Upper lobe of left lung (tissue), 6 donors: Measurements from ENCODE around the gene CAPZB. TPM values are rescaled to one million over a fixed set of nuclear protein-coding genes. Genes with fewer than 3 reads are reported as not detected.

ENCODE experiments used
- ATAC-seq, 2 donors: fragments of 200-7000 bp; cut with Tn5 transposase; one replicate each; pipeline ENCODE4 v1.9.1; 2022; ENCODE audit warnings: mild to moderate bottlenecking in 2 of 2, moderate library complexity in 2 of 2; ENCODE audit not compliant: low FRiP score in 2 of 2
- DNase-seq, 2 donors: peaks; one replicate each; pipeline ENCODE4 v3.0.0-alpha.2; 2019 to 2020
- H3K27ac ChIP-seq, 4 donors: fragments of 200-600 bp; sonication (generic); one replicate each; pipeline ENCODE4 v1.5.1; 2016 to 2019
- H3K27me3 ChIP-seq, 4 donors: fragments of 200-600 bp; sonication (generic); one replicate each; pipeline ENCODE4 v1.5.1; 2017 to 2019
- H3K36me3 ChIP-seq, 4 donors: fragments of 200-600 bp; sonication (generic); one replicate each; pipeline ENCODE4 v1.5.1; 2016 to 2019
- H3K4me1 ChIP-seq, 4 donors: fragments of 200-600 bp; sonication (generic); one replicate each; pipeline ENCODE4 v1.5.1; 2018 to 2019
- H3K4me3 ChIP-seq, 4 donors: fragments of 200-600 bp; sonication (generic); one replicate each; pipeline ENCODE4 v1.5.1; 2017 to 2019; ENCODE audit warnings: mild to moderate bottlenecking in 2 of 4, moderate library complexity in 1 of 4
- H3K9me3 ChIP-seq, 4 donors: fragments of 200-600 bp; sonication (generic); one replicate each; pipeline ENCODE4 v1.5.1; 2018 to 2019
- EP300 ChIP-seq, 4 donors: sonication (generic); formaldehyde crosslinking; IDR thresholded peaks; one replicate each; pipeline ENCODE4 v1.5.1; 2017; ENCODE audit warnings: antibody characterized with exemption in 4 of 4, control low read depth in 2 of 4
- POLR2A ChIP-seq, 4 donors: fragments of 450-650 bp; IDR thresholded peaks; one replicate each; pipeline ENCODE4 v1.5.1; 2016 to 2017; ENCODE audit warnings: antibody characterized with exemption in 4 of 4, mild to moderate bottlenecking in 2 of 4
- POLR2AphosphoS5 ChIP-seq, 2 donors: sonication (generic); formaldehyde crosslinking; IDR thresholded peaks; one replicate each; pipeline ENCODE4 v1.5.1; 2017; ENCODE audit warnings: antibody characterized with exemption in 2 of 2
- WGBS, 2 donors: methylation state at CpG; one replicate each; pipeline ENCODE4 v1.1.5; 2017 to 2018; 5-methylcytosine and 5-hydroxymethylcytosine counted together
- total RNA-seq, 6 donors: library from RNA; depleted of rRNA in 4 of 6; stranded (reverse); fragments of >200 nt in 4 of 6; gene quantifications; one replicate each; pipeline versions ENCODE4 v1.1.0 to v1.2.1, GENCODE V29; 2016 to 2021
- TF ChIP-seq, protein P1 (sequence below), 6 experiments: fragments of 450-650 bp in 4 of 6; fragments of 200-600 bp in 2 of 6; sonication (generic) in 2 of 6; IDR thresholded peaks; one replicate each; pipeline ENCODE4 v1.5.1; 2016 to 2019; ENCODE audit warnings: antibody characterized with exemption in 6 of 6
- donor health status: DM: no; HTN: no; CAD: no; lungs with moderate emphysema.
- donor health status: DM: no; HTN: yes; CAD: no; lungs with severe emphysema.

The CAPZB gene
- total RNA-seq, 6 donors from 2014 or later: 96.4 to 303 (median 144) TPM

DNA sequence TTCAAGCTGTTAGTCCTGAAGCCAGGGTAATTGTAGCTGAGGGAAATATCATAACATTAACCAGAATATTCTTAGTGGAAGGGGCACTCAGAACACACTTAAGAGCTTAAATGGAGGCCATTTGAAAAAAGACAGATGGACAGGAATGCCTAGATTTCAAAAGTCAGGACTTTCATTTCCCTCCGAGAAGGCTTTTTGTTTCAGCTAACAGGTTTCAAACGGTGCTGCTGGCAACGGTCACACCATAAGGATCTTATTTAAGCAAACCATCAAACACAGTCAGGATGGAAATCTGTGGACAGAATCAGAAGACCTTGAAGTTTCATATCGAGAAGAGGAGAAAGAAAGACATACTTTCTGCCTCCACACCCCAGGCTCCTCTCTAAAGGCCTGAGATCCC, 103.1 kb downstream of the CAPZB start:
- Histone ChIP-seq H3K27ac (no peak overlapping the region), H3K4me3 (no peak overlapping the region), H3K9me3 (no peaks in the 10 kb centered on the region), H3K27me3 (no peaks in the 10 kb centered on the region), H3K4me1 (peaks cover 15 to 33% (median 18%) of the 10 kb centered on the region in 4 donors), H3K36me3 (peaks cover 0 to 72% (median 48%) of the 10 kb centered on the region in 4 donors)
- DNase-seq (no peak), ATAC-seq (no peak)
- TF ChIP-seq POLR2AphosphoS5 (IDR thresholded peaks at IDR 0.05) (no peak), EP300 (IDR thresholded peaks at IDR 0.05) (no peak), POLR2A (IDR thresholded peaks at IDR 0.05) (no peak)
- TF ChIP-seq, protein P1, sequence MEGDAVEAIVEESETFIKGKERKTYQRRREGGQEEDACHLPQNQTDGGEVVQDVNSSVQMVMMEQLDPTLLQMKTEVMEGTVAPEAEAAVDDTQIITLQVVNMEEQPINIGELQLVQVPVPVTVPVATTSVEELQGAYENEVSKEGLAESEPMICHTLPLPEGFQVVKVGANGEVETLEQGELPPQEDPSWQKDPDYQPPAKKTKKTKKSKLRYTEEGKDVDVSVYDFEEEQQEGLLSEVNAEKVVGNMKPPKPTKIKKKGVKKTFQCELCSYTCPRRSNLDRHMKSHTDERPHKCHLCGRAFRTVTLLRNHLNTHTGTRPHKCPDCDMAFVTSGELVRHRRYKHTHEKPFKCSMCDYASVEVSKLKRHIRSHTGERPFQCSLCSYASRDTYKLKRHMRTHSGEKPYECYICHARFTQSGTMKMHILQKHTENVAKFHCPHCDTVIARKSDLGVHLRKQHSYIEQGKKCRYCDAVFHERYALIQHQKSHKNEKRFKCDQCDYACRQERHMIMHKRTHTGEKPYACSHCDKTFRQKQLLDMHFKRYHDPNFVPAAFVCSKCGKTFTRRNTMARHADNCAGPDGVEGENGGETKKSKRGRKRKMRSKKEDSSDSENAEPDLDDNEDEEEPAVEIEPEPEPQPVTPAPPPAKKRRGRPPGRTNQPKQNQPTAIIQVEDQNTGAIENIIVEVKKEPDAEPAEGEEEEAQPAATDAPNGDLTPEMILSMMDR (IDR thresholded peaks at IDR 0.05): no peak
- WGBS, 2 donors: 68% methylated on average over 4 of the region's 4 CpGs

DNA sequence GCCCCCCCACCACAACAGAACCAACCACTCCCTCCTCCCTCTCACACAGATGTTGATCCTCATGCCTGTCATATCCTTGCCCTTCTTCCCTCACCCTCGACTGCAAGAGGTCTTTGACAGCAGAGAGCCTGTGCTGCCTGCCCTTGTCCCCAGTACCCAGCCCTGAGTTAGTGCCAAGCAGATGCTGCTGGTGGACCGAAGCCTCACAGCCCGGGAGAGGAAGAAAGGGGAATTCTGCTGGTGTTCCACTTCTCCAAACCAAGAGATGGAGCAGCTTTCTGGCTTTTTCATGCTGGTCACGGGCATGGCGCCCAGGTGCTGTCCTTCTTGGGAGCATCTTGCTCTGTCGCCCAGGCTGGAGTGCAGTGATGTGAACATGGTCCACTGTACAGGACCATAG, 104.1 kb downstream of the CAPZB start:
- ATAC-seq (no peak), DNase-seq (no peak)
- Histone ChIP-seq H3K4me1 (peaks cover 10 to 25% (median 13%) of the 10 kb centered on the region in 4 donors), H3K27me3 (no peaks in the 10 kb centered on the region), H3K4me3 (no peak overlapping the region), H3K36me3 (peaks cover 0 to 82% (median 56%) of the 10 kb centered on the region in 4 donors), H3K9me3 (no peaks in the 10 kb centered on the region), H3K27ac (no peak overlapping the region)
- no peak for TF ChIP-seq POLR2AphosphoS5 (IDR thresholded peaks at IDR 0.05)
- TF ChIP-seq POLR2A (IDR thresholded peaks at IDR 0.05): no peak
- WGBS, 2 donors: 74 to 88% methylated on average over 6 of the region's 6 CpGs

DNA sequence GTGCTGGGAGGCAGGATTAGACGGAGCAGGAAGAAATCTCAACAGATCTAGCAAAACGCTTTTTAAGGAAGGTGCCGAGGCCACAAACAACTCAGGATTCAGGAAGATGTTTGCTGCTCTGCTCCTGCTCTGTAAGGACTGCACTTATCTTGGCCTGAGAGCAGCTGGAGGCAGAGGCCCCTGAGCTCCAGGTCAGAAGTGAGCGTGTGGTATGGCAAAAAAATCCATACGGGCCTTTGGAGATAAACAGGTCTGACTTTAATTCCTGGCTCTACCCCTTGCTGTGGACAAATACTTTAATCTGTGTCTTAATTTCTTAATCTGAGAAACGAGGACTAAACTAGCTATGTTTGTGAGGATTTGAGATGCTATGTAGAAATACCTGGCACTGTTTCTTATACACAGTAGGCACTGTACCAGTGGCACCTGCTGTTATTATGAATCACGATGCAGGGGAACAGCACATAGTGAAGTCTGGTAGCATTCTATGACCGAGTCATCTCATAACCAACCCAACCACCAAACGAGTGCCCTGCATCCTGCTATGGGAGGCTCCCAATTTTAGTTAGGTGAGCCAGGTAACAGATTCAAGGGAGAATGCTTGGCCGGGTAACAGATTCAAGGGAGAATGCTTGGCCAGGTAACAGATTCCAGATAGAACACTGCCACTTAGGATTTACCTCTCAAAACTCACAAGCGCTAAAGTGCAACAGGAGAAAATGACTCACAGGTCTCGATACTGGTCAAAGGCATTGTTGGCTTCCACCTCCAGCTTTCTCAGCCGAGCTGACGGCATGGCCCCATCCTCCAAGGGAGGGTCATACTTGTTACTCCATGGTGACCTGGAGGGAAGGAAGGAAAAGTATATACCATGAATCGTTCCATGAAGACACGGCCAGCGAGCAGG, 107.3 kb downstream of the CAPZB start:
- 91 to 96% methylated on average over 14 to 17 of the region's 17 CpGs for WGBS, 2 donors
- TF ChIP-seq POLR2AphosphoS5 (IDR thresholded peaks at IDR 0.05) (no peak), EP300 (IDR thresholded peaks at IDR 0.05) (no peak)
- no peak for DNase-seq
- no peak overlapping the region for H3K4me3 ChIP-seq
- no peaks in the 10 kb centered on the region for H3K27me3 ChIP-seq
- H3K4me1 ChIP-seq: peaks cover 0 to 3% (median under 1%) of the 10 kb centered on the region in 4 donors
- no peak overlapping the region for H3K27ac ChIP-seq
- no peak for ATAC-seq
- no peaks in the 10 kb centered on the region for H3K9me3 ChIP-seq
- peaks cover 4 to 83% (median 63%) of the 10 kb centered on the region in 4 donors for H3K36me3 ChIP-seq

DNA sequence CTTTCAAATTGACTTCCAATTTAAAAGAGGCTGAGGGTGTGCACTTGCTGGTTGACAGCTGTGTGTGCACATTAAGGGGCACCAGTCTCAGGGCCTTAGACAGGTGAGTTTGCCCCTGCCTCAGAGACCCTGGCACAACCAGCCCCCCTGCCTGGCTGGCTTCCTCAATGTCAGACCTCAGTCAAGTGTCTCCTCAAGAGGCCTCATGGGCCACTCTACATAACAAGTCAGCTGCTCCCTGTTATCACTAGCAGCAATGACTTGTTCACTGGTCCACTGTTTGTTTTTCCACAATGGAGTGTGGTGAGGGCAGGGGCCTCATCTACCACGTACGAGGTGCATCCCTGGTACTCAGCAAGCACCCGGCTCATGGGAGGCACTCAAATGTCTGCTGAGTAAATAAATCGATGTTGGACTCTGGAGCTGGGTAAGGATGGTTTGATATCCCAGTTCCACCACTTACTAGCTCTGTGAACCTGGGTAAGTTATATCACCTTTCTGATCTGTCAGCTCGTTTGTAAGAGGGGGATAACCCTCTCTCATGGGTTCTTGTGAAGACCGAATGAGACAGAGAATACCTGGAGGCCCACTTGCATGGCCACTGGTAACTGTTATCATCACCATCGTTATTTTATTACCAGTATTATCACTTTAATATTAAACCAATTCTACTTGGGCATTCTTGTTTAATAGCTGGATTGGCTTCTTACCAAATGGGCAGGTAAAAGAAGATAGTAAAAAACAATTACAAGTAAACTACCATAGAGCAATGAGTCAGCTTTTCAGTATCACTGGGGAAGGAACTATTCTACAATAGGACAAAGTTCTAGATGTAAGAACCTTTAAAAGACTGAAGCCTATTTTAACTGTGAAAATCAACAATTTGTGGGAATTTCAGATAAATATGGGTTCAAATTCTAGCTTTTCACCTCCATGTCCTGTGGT, 108.6 kb downstream of the CAPZB start:
- no peaks in the 10 kb centered on the region for H3K9me3 ChIP-seq
- H3K27ac ChIP-seq: no peak overlapping the region
- ATAC-seq (no peak), DNase-seq (no peak)
- TF ChIP-seq POLR2A (IDR thresholded peaks at IDR 0.05) (no peak), POLR2AphosphoS5 (IDR thresholded peaks at IDR 0.05) (no peak), EP300 (IDR thresholded peaks at IDR 0.05) (no peak)
- TF ChIP-seq, protein P1 (IDR thresholded peaks at IDR 0.05): no peak
- H3K27me3 ChIP-seq: no peaks in the 10 kb centered on the region
- H3K4me1 ChIP-seq: peaks cover 0 to 12% (median 4%) of the 10 kb centered on the region in 4 donors
- 84 to 85% methylated on average over 7 of the region's 7 CpGs for WGBS, 2 donors
- H3K36me3 ChIP-seq: peaks cover 4 to 75% (median 57%) of the 10 kb centered on the region in 4 donors
- H3K4me3 ChIP-seq: no peak overlapping the region

DNA sequence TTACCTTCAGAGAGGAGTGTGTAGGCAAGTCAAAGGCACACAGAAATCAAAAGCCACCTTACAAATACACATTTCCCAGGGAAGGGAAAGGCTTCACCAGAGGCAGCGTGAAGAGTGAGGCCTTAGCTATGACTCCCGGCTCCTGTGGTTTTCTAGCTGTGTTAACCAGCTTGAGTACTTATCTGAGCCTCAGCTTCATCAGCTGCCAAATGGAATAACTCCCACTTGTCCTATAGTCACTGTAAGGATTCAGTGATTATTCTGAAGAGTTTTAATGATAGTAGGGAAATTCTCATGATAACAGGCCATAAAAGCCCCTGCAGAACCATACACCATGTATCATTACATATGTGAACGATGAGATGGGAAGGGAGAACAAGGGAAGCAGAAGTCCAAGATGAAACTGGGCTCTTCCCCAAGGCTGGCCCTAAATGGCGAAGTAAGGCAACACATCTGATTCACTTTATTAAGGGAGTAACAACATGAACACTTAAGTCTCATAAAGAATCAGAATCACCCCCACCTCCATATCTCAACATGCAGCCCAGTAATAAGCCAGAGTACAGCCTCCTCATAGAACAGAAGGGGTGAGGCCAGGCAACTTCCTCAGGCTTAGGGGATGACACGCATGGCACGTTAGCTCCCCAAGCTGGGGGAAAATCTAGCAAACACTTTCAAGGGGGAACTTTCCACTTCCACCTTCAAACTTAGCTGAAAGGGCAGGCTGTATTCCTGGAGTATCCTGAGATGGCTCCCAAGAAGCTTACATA, 109.5 kb downstream of the CAPZB start:
- Histone ChIP-seq H3K9me3 (no peaks in the 10 kb centered on the region), H3K4me1 (peaks cover 0 to 21% (median 13%) of the 10 kb centered on the region in 4 donors), H3K4me3 (no peak overlapping the region), H3K27ac (no peak overlapping the region), H3K27me3 (no peaks in the 10 kb centered on the region), H3K36me3 (peaks cover 4 to 78% (median 57%) of the 10 kb centered on the region in 4 donors)
- 79 to 82% methylated on average over 6 of the region's 6 CpGs for WGBS, 2 donors
- ATAC-seq (no peak), DNase-seq (no peak)
- TF ChIP-seq, protein P1 (IDR thresholded peaks at IDR 0.05): no peak
- TF ChIP-seq POLR2AphosphoS5 (IDR thresholded peaks at IDR 0.05) (no peak), POLR2A (IDR thresholded peaks at IDR 0.05) (no peak), EP300 (IDR thresholded peaks at IDR 0.05) (no peak)
